RWPE2 (cell line): ENCODE results near the gene FANCC.

Experiments used
- ATAC-seq: fragments of 200-7000 bp; cut with Tn5 transposase; 3 replicates; pipeline ENCODE4 v1.9.1; 2021; ENCODE audit warnings: low read depth
- DNase-seq: peaks from one replicate; pipeline ENCODE4 v3.0.0-alpha.2; 2020; ENCODE audit warnings: low spot score
- H3K27ac ChIP-seq: fragments of 450-650 bp; 2 replicates; pipeline ENCODE4 v1.5.1; 2017; ENCODE audit warnings: mild to moderate bottlenecking; ENCODE audit not compliant: poor library complexity, severe bottlenecking
- H3K27me3 ChIP-seq: fragments of 250-450 bp; sonication (Bioruptor Pico); 2 replicates; pipeline ENCODE4 v1.5.1; 2021; ENCODE audit warnings: mild to moderate bottlenecking, moderate library complexity; ENCODE audit not compliant: insufficient read depth, poor library complexity, severe bottlenecking
- H3K36me3 ChIP-seq: fragments of 250-450 bp; sonication (Bioruptor Pico); 2 replicates; pipeline ENCODE4 v1.5.1; 2020; ENCODE audit warnings: low read depth, mild to moderate bottlenecking, moderate library complexity
- H3K4me1 ChIP-seq: fragments of 250-450 bp; sonication (Bioruptor Pico); 2 replicates; pipeline ENCODE4 v1.5.1; 2021; ENCODE audit warnings: mild to moderate bottlenecking, moderate library complexity; ENCODE audit not compliant: insufficient read depth, poor library complexity, severe bottlenecking
- H3K4me3 ChIP-seq: fragments of 250-450 bp; sonication (Bioruptor Pico); 2 replicates; pipeline ENCODE4 v1.5.1; 2021; ENCODE audit warnings: mild to moderate bottlenecking, moderate library complexity; ENCODE audit not compliant: severe bottlenecking
- H3K9me3 ChIP-seq: fragments of 250-450 bp; sonication (Bioruptor Pico); 2 replicates; pipeline ENCODE4 v1.5.1; 2021; ENCODE audit warnings: mild to moderate bottlenecking, moderate library complexity; ENCODE audit not compliant: severe bottlenecking
- TF ChIP-seq, protein P1 (sequence below): fragments of 450-650 bp; IDR thresholded peaks from one replicate; pipeline ENCODE4 v1.5.1; 2017; ENCODE audit warnings: mild to moderate bottlenecking, moderate library complexity; ENCODE audit not compliant: poor library complexity, severe bottlenecking

Gene FANCC

DNA sequence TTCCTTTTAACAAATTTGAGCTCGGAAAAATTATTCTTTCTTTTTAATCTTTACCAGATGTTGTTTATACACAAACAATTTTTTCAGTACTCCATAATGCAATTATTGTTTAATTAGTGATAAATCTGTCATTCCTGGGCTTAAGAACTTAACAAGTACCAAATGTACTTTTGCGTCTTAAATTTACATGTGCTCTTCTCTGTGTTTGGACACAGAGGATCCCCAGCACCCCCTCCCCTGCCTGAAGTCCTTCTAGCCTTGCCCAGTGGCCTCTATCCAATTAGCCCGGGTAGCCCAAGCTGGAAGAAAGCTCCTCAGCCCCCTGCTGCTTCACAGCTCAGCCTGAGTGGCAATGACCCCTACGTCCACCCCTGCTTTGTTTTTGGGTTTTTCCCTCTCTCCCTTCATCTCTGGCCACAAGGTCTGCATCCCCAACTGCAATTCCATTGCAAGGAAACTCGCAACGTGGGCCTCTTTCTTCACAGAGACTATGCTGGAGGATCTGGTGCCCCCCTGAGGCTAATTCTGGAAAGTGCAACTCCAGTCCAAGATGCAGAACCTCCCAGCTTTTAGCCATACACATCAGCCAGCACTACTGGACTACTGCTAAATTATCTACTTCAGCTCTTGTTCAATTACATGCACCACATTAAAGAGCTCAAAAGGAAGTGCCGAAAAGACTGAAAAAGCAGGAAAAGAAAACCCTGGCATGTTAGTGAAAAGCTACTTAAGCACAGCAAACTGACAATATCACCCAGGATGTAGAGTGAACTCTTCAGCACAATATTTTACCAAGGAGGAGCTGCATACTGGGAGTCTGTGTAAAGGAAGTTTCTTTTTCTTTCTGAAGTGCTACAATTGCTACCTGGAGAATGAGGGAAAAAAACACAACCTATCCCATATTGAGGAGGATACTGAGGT lies 186.2 kb downstream of the FANCC start:
- 0 out of 2 replicates have a peak, but pooled peaks cover 3% of the 10 kb centered on the region for H3K36me3 ChIP-seq
- H3K27me3 ChIP-seq: no peaks in the 10 kb centered on the region
- ATAC-seq: peak; percentile 48; the same call in 2 of the 3 replicates
- H3K27ac ChIP-seq: no peak overlapping the region
- H3K9me3 ChIP-seq: no peaks in the 10 kb centered on the region
- H3K4me3 ChIP-seq: no peak overlapping the region
- DNase-seq: no peak
- peaks cover 5% of the 10 kb centered on the region for H3K4me1 ChIP-seq
- TF ChIP-seq, protein P1, sequence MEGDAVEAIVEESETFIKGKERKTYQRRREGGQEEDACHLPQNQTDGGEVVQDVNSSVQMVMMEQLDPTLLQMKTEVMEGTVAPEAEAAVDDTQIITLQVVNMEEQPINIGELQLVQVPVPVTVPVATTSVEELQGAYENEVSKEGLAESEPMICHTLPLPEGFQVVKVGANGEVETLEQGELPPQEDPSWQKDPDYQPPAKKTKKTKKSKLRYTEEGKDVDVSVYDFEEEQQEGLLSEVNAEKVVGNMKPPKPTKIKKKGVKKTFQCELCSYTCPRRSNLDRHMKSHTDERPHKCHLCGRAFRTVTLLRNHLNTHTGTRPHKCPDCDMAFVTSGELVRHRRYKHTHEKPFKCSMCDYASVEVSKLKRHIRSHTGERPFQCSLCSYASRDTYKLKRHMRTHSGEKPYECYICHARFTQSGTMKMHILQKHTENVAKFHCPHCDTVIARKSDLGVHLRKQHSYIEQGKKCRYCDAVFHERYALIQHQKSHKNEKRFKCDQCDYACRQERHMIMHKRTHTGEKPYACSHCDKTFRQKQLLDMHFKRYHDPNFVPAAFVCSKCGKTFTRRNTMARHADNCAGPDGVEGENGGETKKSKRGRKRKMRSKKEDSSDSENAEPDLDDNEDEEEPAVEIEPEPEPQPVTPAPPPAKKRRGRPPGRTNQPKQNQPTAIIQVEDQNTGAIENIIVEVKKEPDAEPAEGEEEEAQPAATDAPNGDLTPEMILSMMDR: peak; percentile 94

DNA sequence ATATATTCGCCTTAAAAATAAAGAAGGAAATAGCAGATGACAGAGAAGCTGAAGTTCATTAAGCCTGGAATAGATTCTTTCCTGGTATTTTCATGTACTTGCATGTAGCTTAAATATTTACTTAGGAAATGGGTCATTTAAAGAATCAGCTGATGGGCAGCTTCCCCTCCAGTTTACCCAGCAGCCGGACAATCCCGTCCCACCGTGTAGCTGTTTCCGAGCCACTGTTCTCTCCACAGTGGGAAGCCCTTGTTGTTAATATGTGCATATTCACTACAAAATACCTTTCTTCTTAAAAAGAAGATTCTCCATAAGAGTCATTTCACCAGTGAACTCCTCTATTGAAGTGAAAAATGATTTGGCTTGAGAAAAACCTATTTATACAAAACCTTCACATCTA lies 187.0 kb downstream of the FANCC start:
- Histone ChIP-seq H3K27ac (no peak overlapping the region), H3K4me1 (peaks cover 5% of the 10 kb centered on the region)
- no peak for DNase-seq

DNA sequence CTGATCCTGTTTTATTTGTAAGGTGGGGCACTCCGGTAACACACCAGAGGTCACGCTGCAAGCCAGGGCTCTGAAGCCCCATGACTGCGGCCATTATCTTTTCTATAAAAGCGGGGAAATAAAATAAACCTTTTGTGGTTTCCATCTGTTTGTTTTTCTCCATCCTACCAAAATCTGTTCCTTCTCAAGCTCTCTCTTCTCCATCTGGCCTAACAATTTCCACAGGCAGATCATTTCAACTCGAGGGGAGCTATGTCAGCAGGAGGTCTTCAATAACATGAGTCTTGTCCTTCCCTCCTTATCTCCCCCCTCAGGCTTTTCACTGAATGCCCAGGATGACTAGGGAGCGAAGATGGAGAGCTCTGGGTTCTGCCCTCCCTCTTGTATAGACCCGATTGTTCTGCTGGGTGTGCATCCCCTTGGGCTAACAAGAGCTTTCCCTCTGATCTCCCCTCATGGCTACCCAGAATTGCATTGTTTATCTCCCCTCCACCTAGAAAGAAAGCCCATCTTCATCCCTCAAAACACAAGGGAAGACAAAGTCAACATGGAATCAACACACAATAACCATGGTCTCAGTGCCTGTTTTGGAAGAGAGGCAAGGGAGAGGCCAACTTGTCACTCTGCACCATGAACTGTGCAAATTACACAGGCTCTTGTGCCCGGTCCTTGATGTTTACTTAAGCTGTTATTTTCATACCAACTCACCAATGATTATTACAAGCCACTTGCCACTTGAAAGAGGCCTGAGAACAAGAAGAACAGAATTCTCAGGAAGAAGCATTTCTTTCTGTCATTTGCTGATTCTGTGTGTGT lies 187.8 kb downstream of the FANCC start:
- Histone ChIP-seq H3K4me3 (no peak overlapping the region), H3K4me1 (peaks cover 5% of the 10 kb centered on the region), H3K27me3 (no peaks in the 10 kb centered on the region), H3K36me3 (0 out of 2 replicates have a peak, but pooled peaks cover 3% of the 10 kb centered on the region), H3K27ac (no peak overlapping the region), H3K9me3 (no peaks in the 10 kb centered on the region)
- no peak for DNase-seq
- TF ChIP-seq, protein P1: no peak
- ATAC-seq: no peak

More for the DNA sequence above, 187.0 kb downstream of the FANCC start:
- H3K4me3 ChIP-seq: no peak overlapping the region
- H3K27me3 ChIP-seq: no peaks in the 10 kb centered on the region
- TF ChIP-seq, protein P1: no peak
- H3K36me3 ChIP-seq: 0 out of 2 replicates have a peak, but pooled peaks cover 3% of the 10 kb centered on the region
- no peaks in the 10 kb centered on the region for H3K9me3 ChIP-seq
- ATAC-seq: no peak

DNA sequence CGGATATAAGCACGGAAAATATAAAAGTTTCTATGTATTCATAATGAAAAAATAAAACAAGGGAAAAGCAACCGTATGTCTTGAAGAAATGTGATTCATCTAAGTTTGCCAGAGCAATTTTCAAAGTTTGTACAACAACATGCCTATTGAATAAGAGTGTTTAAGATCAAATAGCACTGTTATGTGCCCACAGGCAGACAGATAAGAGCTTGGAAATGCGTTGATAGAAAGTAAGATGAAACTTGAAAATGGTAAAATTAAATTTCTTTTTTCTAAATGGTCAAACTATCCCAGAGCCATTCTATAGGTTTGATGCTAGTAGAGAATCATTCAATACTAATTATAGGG lies 189.4 kb downstream of the FANCC start:
- ATAC-seq (no peak), DNase-seq (no peak)
- no peak overlapping the region for H3K27ac ChIP-seq
- H3K9me3 ChIP-seq: no peaks in the 10 kb centered on the region
- no peaks in the 10 kb centered on the region for H3K27me3 ChIP-seq
- TF ChIP-seq, protein P1: no peak
- 0 out of 2 replicates have a peak, but pooled peaks cover 3% of the 10 kb centered on the region for H3K36me3 ChIP-seq
- no peak overlapping the region for H3K4me3 ChIP-seq
- peaks cover 5% of the 10 kb centered on the region for H3K4me1 ChIP-seq
